Ammon's horn (tissue), 1 donor: ENCODE data around the gene CYB561D2.
A peak's percentile ranks its signal among the peaks of the same experiment; 100 is the strongest.

Source experiments
- DNase-seq: peaks from one replicate; pipeline ENCODE4 v3.0.0-alpha.2; 2016; ENCODE audit warnings: low spot score

CYB561D2 gene

GRCh38 chr3:50365080-50365841 is 14.6 kb downstream of the CYB561D2 start:
- peak; percentile 70 for DNase-seq

GRCh38 chr3:50365842-50366220 is 15.2 kb downstream of the CYB561D2 start:
- no peak for DNase-seq

GRCh38 chr3:50369012-50369670 is 18.5 kb downstream of the CYB561D2 start:
- DNase-seq, result no peak

- no peak for DNase-seq
These were observed 19.9 kb downstream of the CYB561D2 start for GRCh38 chr3:50370594-50370993.

GRCh38 chr3:50371133-50371685 is 20.5 kb downstream of the CYB561D2 start:
- no peak for DNase-seq

GRCh38 chr3:50372349-50372748 is 21.7 kb downstream of the CYB561D2 start:
- no peak for DNase-seq

- no peak for DNase-seq
These were observed 22.7 kb downstream of the CYB561D2 start for GRCh38 chr3:50373146-50374051.

- DNase-seq, result no peak
These were observed 23.9 kb downstream of the CYB561D2 start for GRCh38 chr3:50374363-50375257.

GRCh38 chr3:50375258-50375931 is 24.7 kb downstream of the CYB561D2 start:
- no peak for DNase-seq

- DNase-seq, result no peak
These were observed 27.4 kb downstream of the CYB561D2 start for GRCh38 chr3:50378024-50378423.

GRCh38 chr3:50378757-50379156 is 28.1 kb downstream of the CYB561D2 start:
- DNase-seq, result no peak

GRCh38 chr3:50380405-50381085 is 29.9 kb downstream of the CYB561D2 start:
- no peak for DNase-seq

GRCh38 chr3:50381383-50381782 is 30.7 kb downstream of the CYB561D2 start:
- DNase-seq, result no peak

- no peak for DNase-seq
These were observed 32.1 kb downstream of the CYB561D2 start for GRCh38 chr3:50382722-50383121.

- DNase-seq, result no peak
These were observed 33.1 kb downstream of the CYB561D2 start for GRCh38 chr3:50383750-50384149.

- no peak for DNase-seq
These were observed 35.1 kb downstream of the CYB561D2 start for GRCh38 chr3:50385754-50386153.

GRCh38 chr3:50388016-50388719 is 37.5 kb downstream of the CYB561D2 start:
- no peak for DNase-seq

GRCh38 chr3:50388720-50389413 is 38.2 kb downstream of the CYB561D2 start:
- DNase-seq, result no peak

- DNase-seq, result no peak
These were observed 38.7 kb downstream of the CYB561D2 start for GRCh38 chr3:50389414-50389767.
